Brain microvascular endothelial cell (primary cell): ENCODE data around the gene CARD19.

Source experiments
- DNase-seq: peaks from one replicate; pipeline ENCODE4 v3.0.0-alpha.2; 2020
- H3K27ac ChIP-seq: fragments of 250-450 bp; sonication (Bioruptor Pico); 2 replicates; pipeline ENCODE4 v1.5.1; 2020; ENCODE audit warnings: mild to moderate bottlenecking, moderate library complexity
- H3K27me3 ChIP-seq: fragments of 250-450 bp; sonication (Bioruptor Pico); replicated peaks from 2 replicates; pipeline ENCODE4 v1.5.1; 2020; ENCODE audit warnings: mild to moderate bottlenecking
- H3K36me3 ChIP-seq: fragments of 250-450 bp; sonication (Bioruptor Pico); replicated peaks from 2 replicates; pipeline ENCODE4 v1.5.1; 2020; ENCODE audit warnings: mild to moderate bottlenecking
- H3K4me3 ChIP-seq: 2 replicates; pipeline ENCODE4 v1.5.1; 2011; ENCODE audit warnings: low read depth, mild to moderate bottlenecking, control low read depth, low read length, moderate library complexity
- CTCF ChIP-seq: IDR thresholded peaks from 2 replicates; pipeline ENCODE4 v1.5.1; 2011; ENCODE audit warnings: low read depth, mild to moderate bottlenecking, moderate library complexity, low read length, control low read depth, inconsistent platforms; ENCODE audit errors: missing control alignments
- in situ Hi-C: cut with HindIII; loops from 2 replicates; pipeline ENCODE4 v1.10.0; 2017; ENCODE audit warnings: low sequenced_read_pairs, low pct_ligation_motif_present

Gene CARD19

GRCh38 chr9:93083592-93084470, 12.2 kb upstream of the CARD19 start:
- in situ Hi-C loops = no loop called here
- Histone ChIP-seq H3K4me3 (no peak overlapping the region), H3K36me3 (no peaks in the 10 kb centered on the region), H3K27ac (no peak overlapping the region), H3K27me3 (no peaks in the 10 kb centered on the region)
- no peak for DNase-seq
- no peak for TF ChIP-seq CTCF

- in situ Hi-C loops = no loop called here
- Histone ChIP-seq H3K27me3 (no peaks in the 10 kb centered on the region), H3K4me3 (no peak overlapping the region), H3K36me3 (no peaks in the 10 kb centered on the region), H3K27ac (no peak overlapping the region)
- no peak for DNase-seq
- no peak for TF ChIP-seq CTCF
These were observed 11.5 kb upstream of the CARD19 start for GRCh38 chr9:93084471-93084881.

DNA sequence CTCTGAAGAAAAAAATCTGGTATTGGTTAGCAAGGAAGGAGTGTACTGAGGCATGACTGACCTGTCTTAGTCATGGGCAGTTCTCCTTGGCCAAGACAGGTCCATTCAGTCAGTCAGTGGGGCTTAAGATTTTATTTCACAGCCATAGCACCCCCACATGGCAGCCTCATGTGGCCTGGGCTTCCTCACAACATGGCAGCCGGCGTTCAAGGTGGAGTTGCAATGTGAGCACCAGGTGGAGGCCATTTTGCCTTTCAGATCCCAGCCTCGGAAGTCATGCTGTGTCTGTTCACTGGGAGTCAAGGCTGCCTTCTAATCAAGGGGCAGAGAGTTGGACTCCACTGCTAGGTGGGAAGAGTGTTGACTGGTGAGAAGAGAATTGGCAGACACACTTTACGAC, 10.3 kb upstream of the CARD19 start:
- in situ Hi-C loops = no loop called here
- no peak for TF ChIP-seq CTCF
- Histone ChIP-seq H3K36me3 (no peaks in the 10 kb centered on the region), H3K4me3 (no peak overlapping the region), H3K27ac (no peak overlapping the region), H3K27me3 (no peaks in the 10 kb centered on the region)
- no peak for DNase-seq

- TF ChIP-seq CTCF = no peak
- in situ Hi-C loops = no loop called here
These were observed 9.4 kb upstream of the CARD19 start for GRCh38 chr9:93086447-93087224.

DNA sequence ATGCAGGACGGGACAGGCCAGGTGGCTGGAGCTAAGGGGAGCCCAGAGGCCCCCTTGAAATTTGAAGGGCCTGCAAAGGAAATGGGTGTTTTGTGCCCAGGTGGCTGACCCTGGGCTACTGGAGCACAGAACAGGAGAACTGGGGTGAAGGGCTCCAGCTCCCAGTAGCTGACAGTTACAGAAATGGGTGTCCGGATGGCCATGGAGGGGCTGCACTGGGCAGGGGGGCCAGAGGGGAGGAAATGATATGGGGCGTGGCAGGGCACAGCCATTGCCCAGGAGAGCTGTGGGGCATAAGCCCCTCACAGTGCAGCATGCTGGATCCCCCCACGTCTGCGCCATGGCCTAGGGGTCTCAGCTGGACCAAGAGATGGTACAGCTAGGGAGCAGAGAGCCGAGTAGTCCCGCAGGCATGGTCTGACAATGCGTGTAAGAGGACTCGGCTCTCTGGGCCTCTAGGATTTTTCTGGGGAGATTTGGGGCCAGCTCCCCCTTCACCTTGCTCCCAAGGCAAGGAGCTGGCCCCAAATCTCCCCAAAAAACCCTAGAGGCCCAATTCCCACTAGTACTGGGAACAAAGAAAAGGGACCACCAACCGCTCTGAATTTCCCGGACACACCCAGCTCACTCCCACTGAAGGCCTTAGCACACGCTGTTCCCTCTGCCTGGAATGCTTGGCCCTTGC, 7.9 kb upstream of the CARD19 start:
- TF ChIP-seq CTCF = no peak
- DNase-seq = no peak
- Histone ChIP-seq H3K27me3 (no peaks in the 10 kb centered on the region), H3K4me3 (no peak overlapping the region), H3K27ac (no peak overlapping the region), H3K36me3 (no peaks in the 10 kb centered on the region)
- in situ Hi-C loops = no loop called here

More at GRCh38 chr9:93086447-93087224, 9.4 kb upstream of the CARD19 start:
- H3K36me3 ChIP-seq = no peaks in the 10 kb centered on the region
- no peak for DNase-seq
- no peak overlapping the region for H3K4me3 ChIP-seq
- H3K27me3 ChIP-seq = no peaks in the 10 kb centered on the region
- H3K27ac ChIP-seq = no peak overlapping the region
